ENCODE measurements around the gene TRPM2.

DNA sequence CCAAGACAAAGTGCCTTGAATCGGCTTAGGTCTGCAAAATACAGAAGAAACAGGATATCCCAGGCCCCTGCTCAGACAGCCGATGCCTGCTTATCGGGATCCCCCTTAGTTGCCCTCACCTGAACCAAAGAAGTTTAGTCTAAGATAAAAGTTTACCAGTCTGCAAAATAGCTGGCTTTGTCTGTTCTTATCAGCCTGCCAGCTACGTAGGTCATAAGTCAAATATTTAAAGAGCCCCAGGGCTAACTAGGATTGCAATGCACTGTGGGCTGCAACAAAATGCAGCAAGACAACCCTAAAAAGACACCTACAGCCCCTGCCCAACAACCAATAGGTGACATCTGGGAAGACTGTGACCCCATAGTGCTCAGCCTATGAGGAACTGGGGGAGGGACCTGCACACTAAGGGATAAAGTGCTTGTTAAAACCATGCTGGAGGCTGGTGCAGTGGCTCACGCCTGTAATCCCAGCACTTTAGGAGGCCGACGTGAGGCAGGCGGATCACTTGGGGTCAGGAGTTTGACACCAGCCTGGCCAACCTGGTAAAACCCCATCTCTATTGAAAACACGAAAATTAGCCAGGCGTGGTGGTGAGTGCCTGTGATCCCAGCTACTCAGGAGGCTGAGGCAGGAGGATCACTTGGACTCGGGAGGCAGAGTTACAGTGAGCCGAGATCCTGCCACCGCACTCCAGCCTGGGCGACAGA, 129.3 kb downstream of the TRPM2 start:
- TF ChIP-seq, protein P1, sequence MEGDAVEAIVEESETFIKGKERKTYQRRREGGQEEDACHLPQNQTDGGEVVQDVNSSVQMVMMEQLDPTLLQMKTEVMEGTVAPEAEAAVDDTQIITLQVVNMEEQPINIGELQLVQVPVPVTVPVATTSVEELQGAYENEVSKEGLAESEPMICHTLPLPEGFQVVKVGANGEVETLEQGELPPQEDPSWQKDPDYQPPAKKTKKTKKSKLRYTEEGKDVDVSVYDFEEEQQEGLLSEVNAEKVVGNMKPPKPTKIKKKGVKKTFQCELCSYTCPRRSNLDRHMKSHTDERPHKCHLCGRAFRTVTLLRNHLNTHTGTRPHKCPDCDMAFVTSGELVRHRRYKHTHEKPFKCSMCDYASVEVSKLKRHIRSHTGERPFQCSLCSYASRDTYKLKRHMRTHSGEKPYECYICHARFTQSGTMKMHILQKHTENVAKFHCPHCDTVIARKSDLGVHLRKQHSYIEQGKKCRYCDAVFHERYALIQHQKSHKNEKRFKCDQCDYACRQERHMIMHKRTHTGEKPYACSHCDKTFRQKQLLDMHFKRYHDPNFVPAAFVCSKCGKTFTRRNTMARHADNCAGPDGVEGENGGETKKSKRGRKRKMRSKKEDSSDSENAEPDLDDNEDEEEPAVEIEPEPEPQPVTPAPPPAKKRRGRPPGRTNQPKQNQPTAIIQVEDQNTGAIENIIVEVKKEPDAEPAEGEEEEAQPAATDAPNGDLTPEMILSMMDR (IDR thresholded peaks at IDR 0.05), result no peak
- TF ChIP-seq POLR2A (IDR thresholded peaks at IDR 0.05) (no peak), POLR2AphosphoS5 (IDR thresholded peaks at IDR 0.05) (no peak), EP300 (IDR thresholded peaks at IDR 0.05) (no peak)

Measured in stomach (tissue), 4 donors.